ENCODE measurements around the gene PRAMEF12.
"Not testable (repeated sequence)": the region's sequence is repeated elsewhere in the genome, so short reads cannot be mapped to it uniquely, and the experiment has no call there.

Gene PRAMEF12

GRCh38 chr1:12771186-12771585, 2.4 kb upstream of the PRAMEF12 start:
- DNase-seq = no peak

DNA sequence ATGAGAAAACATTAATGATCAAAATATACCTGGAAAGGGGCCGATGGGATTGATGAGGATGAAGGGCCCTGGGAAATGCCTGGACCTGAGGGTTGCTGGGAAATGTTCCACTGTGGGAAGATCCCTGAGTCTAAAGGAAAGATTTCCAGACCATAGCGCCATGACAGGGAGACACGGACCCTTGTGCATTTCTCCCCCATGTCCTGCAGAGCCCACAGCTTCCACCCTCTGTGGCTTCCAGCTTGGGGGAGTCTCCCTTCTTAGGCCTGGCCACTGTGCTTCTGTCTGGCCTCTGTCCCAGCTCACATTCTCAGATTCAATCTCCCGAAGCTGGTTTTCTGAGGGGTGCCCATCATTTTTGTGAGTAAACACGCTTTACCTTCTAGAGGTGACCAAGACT, 1.0 kb upstream of the PRAMEF12 start:
- no peak for DNase-seq

GRCh38 chr1:12774801-12775345, 1.3 kb downstream of the PRAMEF12 start:
- no peak for DNase-seq

- no peak for DNase-seq
These were observed 1.9 kb downstream of the PRAMEF12 start for GRCh38 chr1:12775443-12775842.

- no peak for DNase-seq
These were observed 3.4 kb downstream of the PRAMEF12 start for GRCh38 chr1:12776801-12777557.

DNA sequence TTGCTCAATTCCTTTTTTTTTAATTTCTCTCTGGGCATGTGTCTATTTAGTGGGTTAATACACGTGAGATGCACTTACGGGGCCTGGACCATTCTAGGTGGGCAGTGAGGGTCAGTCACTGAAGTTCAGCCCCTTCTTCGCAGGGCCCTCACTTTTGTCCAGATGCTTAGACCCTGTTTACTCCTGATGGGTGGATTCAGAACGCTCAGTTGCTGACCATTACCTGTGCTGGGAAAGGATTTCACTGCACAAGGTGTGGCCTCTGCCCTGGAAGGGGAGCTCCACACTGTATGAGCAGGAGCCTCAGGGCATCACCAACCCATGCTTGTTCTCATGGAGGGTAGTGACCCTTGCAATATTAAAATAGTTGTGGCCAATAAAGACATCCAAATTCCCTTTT, 4.5 kb downstream of the PRAMEF12 start:
- DNase-seq = no peak

- no peak for DNase-seq
These were observed 5.4 kb downstream of the PRAMEF12 start for GRCh38 chr1:12778907-12779306.

- not testable (repeated sequence) for DNase-seq
These were observed 8.0 kb downstream of the PRAMEF12 start for GRCh38 chr1:12781488-12781887.

DNA sequence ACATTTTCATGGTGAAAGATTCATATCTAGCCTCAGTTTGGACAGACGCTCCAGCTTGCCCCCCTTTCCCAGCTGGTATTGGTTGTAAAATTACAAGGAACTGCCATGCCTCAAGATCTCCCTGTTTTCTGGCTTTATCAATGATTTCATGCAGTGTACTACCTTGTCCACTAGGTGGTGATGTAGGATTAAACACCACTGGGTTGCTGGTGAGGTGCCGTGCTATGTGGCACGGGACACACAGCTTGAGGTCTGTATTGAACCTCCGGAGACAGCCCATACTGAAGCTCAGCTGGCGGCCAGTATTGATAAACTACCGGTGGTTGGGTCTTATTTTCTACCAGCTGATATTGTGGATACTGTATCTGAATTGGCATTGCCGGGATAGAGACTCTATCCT, 10.2 kb downstream of the PRAMEF12 start:
- not testable (repeated sequence) for DNase-seq

- DNase-seq = peak; percentile 12
These were observed 11.2 kb downstream of the PRAMEF12 start for GRCh38 chr1:12784729-12785128.

- DNase-seq = not testable (repeated sequence)
These were observed 17.6 kb downstream of the PRAMEF12 start, which contains the start of gene PRAMEF1 for GRCh38 chr1:12791097-12791496. Gene PRAMEF1 (plus strand): TSS chr1:12791397. CDS start chr1:12793228, 1,831 bp downstream.

GRCh38 chr1:12798911-12799310, 25.4 kb downstream of the PRAMEF12 start:
- no peak for DNase-seq

DNA sequence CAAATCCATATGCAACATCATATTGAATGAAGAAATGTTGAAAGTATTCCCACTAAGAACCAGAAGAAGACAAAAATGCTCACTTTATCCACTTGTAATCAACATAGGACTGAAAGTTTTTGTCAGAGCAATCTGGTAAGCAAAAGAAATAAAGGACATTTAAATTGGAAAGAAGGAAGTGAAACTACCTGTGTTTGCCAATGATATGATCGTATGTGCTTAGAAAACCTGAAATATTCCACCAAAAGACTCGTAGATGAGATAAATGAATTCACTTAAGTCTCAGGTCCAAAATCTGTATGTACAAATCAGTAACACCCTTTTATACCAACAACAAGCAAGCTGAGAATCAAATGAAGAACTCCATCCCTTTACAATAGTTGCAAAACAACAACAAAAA, 26.2 kb downstream of the PRAMEF12 start:
- no peak for DNase-seq

DNA sequence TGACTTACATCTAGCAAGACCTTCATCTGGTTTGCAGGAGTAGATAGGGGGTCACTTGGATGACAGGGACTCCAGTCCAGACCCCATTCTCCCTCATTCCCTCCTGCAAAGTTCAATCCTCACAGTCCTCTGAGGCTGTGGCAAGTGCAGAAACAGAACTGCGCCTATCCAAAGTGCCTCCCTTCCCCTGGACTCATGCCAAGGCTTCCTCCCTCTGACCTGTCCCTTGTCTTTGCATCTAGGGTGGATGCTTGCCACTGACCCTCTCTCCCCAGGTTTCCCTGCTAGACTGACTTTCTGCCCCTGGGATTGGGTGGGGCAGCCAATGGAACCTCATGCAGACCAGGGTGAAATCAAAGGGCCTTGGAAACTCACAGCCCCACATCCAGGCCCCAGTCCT, 36.4 kb downstream of the PRAMEF12 start:
- DNase-seq = no peak

- DNase-seq = peak; percentile 91
These were observed 37.3 kb downstream of the PRAMEF12 start for GRCh38 chr1:12810691-12811408.

DNA sequence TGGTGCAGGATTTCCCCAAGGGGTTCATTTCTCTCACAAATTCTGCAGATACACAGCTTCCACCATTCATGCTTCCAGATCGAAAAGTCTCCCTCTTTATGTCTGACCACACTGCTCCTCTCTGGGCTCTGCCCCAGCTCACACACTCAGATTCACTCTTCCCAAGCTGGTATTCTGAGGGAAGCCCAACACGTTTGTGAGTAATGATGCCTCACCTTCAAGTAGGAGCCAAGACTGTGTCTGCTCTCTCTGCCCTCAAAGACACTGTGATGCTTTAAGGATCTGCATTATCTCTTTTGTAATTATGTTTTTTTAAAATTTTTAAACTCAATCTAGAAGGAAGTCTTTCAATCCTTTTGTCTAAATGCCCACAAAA, 37.9 kb downstream of the PRAMEF12 start:
- DNase-seq = peak; percentile 71

DNA sequence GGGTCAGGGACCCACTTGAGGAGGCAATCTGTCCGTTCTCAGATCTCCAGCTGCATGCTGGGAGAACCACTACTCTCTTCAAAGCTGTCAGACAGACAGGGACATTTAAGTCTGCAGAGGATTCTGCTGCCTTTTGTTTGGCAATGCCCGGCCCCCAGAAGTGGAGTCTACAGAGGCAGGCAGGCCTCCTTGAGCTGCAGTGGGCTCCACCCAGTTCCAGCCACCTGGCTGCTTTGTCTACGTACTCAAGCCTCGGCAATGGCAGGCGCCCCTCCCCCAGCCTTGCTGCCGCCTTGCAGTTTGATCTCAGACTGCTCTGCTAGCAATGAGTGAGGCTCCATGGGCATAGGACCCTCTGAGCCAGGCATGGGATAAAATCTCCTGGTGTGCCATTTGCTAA, 45.5 kb downstream of the PRAMEF12 start:
- DNase-seq = not testable (repeated sequence)
